Activated gamma-delta T cell treated with anti-CD3 and anti-CD28 coated beads, Interleukin-2, amount 50 U/mL, for 16 hours (primary cell): Measurements from ENCODE around the gene HIGD1B.
"Not testable (repeated sequence)": the region's sequence is repeated elsewhere in the genome, so short reads cannot be mapped to it uniquely, and the experiment has no call there.

Experiments
- DNase-seq: peaks from one replicate; pipeline ENCODE4 v3.0.0-alpha.2; 2020; ENCODE audit warnings: low read depth

The HIGD1B gene

GRCh38 chr17:44847586-44847985, at the start of gene HIGD1B:
Gene HIGD1B (plus strand): TSS chr17:44847883. CDS start chr17:44848153, 270 bp downstream.
- DNase-seq: no peak

DNA sequence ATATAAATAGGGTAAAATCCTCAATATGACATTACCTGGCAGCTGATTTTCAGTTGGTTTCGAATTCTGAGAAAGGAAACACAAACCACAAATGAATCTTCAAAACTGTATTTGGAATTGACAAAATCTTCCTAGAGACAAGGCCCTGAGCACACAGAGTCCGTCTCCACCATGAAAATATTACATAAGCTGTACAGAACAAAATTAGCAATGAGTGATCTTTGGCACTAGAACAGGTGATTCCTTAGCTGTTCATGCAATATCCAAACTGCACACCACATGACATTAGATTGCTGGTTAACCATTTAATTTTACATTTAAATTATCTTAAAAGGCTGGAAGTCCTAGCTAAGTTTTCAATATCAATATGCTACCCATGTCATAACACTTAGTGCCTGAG, 49.3 kb upstream of the HIGD1B start:
- no peak for DNase-seq

- DNase-seq: no peak
Measured at GRCh38 chr17:44801880-44802279, 45.8 kb upstream of the HIGD1B start.

DNA sequence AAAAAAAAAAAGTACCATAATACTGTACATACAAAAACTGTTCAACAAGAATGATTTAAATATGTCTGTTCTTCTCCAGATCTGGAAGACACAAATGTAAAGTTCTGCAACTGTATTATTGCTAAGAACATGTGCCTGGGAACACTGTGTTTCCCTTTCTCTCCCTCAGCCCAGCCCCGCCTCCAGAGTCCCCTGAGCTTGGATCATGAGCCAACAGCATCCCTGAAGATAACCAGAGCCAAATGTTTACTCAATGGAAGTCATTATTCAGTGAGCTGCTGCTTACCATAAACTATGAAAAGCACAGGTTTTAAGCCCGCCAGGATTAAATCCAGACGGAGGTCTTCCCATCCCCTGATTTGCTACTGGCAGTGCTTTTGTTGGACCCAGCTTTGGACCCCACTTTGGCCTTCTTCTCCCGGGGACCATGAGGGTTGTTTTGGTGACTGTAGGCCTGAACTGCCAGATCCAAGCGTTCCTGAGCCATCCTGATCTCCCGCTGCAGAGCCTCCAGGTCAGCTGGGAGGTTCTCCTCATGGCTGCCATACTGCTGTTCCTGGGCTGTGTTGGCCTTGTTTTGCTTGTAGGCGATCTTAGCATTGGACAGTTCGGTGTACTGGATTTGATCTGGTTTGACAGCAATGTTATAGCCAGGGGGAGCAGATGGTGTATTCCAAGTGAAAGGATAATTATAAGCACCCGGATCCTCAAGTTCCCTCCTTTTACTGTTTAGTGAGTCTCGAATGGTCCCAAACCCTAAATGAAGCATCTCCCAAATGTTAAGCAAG, 43.2 kb upstream of the HIGD1B start:
- DNase-seq: no peak

DNA sequence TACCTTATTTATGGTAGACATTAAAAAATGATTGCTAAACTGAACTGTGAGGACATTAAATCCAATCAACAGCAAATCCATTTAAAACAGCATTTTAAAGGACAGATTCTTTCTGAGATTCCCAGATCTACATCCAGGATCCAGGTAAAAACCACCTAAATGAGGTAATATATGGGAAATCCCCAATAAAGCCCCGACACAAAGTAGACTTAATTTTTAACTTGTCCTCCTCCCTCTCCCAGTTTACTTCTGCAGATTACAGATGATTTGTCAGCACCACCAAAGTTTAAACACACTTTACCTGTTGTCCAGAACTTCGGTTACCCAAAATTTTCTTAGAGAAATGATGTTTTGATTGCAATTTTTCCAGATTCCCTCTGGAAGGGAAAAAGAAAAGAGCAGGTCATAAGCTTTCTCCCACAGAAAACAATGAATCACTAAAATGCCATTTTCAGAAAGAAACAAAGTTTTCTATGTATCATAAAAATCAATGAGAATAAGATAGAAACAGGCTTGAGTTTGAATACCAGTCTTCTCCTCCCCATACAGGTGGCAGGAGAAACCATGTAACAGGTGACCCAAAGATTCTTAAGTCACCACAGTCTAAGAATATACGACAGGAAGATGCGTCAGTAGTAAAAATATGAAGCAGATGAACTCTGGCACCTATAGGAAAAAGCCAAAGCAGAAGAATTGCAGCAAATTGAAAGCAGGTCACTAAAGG, 40.4 kb upstream of the HIGD1B start:
- no peak for DNase-seq

GRCh38 chr17:44807817-44808155, 39.9 kb upstream of the HIGD1B start:
- DNase-seq: no peak

GRCh38 chr17:44808156-44808555, 39.5 kb upstream of the HIGD1B start:
- DNase-seq: no peak

GRCh38 chr17:44808656-44809388, 38.9 kb upstream of the HIGD1B start:
- DNase-seq: not testable (repeated sequence)

- DNase-seq: no peak
Measured at GRCh38 chr17:44812263-44812662, 35.4 kb upstream of the HIGD1B start.

- not testable (repeated sequence) for DNase-seq
Measured at GRCh38 chr17:44818508-44818907, 29.2 kb upstream of the HIGD1B start.

- DNase-seq: no peak
Measured at GRCh38 chr17:44820631-44821212, 27.0 kb upstream of the HIGD1B start.

GRCh38 chr17:44825236-44825635, 22.4 kb upstream of the HIGD1B start:
- not testable (repeated sequence) for DNase-seq

DNA sequence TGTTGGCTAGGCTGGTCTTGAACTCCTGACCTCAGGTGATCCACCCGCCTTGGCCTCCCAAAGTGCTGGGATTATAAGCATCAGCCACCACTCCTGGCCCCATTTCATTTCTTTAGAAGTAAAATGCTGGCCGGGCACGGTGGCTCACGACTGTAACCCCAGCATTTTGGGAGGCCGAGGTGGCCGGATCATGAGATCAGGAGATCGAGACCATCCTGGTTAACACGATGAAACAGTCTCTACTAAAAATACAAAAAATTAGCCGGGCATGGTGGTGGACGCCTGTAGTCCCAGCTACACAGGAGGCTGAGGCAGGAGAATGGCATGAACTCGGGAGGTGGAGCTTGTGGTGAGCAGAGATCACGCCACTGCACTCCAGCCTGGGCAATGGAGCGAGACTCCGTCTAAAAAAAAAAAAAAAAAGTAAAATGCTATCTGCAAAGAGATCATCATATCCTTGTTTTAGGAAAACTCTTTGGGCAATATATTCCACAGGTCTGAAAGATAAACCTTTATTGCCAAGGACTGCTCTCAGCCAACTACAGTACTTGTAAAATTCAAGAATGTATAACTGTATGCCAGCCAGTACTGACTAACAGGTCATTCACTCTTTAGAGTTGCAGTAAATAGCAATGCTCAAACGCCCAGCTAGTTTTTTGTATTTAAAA, 21.4 kb upstream of the HIGD1B start:
- DNase-seq: no peak

DNA sequence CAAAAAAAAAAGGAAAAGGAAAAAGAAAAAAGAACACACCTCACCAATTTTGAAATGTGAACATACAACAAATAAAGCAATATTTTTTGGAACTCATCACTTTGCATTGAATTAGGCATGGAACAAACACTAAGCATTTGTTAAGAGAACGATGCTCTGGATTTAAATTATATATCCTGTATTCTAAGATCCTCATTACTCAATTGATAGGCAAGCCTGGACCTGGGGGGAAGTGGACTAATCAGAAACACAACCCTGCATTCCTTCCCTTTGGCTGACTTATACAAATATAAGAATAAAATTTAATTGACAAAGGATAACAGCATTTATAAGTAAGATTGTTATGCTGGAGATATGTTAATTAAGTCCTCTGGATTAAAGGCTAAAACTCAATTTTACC, 19.8 kb upstream of the HIGD1B start:
- no peak for DNase-seq

DNA sequence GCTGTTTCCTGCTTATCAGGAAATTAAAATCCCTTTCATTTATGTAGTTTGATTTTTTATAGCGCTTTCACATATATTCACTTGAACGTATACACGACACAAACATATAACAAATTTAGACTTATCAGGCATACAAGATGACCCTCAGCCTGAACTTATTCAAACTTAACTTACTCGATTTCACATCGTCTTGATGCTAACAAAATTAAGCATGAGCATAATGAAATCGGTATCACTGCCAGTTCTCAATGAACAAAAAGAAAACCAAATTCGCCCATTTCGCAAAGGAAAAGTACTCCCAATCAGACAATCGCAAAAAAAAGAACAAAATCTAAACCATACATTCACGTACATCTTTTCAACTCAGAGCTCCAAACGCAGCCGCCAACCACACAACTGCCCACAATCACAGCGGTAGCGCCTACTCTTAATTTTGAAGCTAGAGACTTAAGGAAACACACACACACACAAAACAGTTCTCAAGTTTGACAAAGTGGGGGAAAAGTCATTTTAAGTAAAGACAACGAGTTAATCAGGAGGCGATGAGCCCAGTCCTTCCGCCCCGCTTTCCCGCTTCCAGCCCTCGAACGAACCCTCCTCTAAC, 18.7 kb upstream of the HIGD1B start:
- no peak for DNase-seq

DNA sequence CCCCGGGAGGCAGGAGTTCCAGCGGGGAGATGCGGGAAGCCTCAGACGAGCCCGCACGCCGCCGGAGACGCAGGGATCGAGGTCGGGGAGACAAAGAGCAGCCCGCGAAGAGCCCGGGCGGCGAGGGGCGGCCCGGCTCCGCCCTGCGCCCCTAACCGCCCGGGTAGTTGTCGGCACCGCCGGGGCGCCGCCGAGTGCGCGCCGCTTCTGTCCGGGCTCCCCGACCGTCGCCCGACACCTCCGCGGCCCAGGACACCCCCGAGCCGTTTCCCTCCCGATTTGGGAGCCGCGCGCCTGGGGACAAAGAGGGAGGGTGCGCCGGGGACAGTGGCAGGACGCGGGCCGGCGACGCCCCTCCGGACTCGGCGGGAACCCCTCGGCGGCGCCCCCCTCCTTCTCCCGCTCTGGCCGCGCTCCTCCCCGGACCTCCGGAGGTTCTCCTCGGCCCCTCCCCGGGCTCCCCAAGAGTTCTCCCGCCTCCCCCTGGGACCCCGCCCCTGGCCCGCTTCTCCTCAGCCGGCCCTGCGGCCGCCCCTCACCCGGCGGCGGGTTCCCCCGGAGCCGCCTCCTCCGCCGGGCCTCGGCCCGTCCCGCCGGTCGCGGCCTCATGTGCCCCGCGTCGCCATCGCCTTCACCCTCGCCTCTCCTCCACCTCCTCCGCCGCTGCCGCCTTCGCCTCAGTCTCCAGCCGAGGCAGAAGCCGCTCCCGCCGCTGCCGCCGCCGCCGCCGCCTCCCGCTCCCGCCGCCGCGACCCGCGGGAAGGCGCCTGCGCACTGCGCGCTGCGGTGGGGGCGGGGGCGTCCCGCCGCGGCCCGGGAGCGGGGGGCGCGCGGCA, 17.9 kb upstream of the HIGD1B start, which contains the start of gene GJC1:
GJC1 (minus strand) TSS at position 765 of the 836 bp plus-strand sequence. CDS start 24,470 bp downstream, outside the sequence.
- DNase-seq: no peak

- DNase-seq: no peak
Measured at GRCh38 chr17:44830359-44831288, 17.1 kb upstream of the HIGD1B start.

GRCh38 chr17:44831371-44831770, 16.3 kb upstream of the HIGD1B start:
- DNase-seq: no peak

DNA sequence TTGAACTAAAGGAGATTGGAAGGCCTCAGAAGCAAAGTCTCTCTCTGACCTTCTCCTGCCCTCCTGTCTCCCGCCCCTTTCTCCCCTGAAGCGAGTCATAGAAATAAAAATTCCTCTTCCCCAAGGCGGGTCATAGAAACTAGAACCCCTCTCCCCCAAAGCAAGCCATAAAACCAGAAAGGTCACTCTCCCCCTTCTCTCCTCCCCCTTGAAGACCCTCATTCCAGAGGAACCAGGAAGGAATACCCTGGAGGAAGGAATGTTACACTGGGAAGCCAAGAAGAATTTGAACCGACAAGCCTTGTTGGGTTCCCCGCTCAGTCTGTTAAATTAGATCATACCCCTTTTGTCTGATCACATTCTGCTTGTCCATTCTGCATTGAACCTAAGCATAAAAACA, 14.9 kb upstream of the HIGD1B start:
- no peak for DNase-seq
